Limb (tissue), 2 donors: ENCODE data around the gene HTR1A.

Experiments
- DNase-seq, 2 donors: peaks; one replicate each; pipeline ENCODE4 v3.0.0-alpha.2; 2016; ENCODE audit errors: extremely low spot score in 2 of 2

HTR1A gene

DNA sequence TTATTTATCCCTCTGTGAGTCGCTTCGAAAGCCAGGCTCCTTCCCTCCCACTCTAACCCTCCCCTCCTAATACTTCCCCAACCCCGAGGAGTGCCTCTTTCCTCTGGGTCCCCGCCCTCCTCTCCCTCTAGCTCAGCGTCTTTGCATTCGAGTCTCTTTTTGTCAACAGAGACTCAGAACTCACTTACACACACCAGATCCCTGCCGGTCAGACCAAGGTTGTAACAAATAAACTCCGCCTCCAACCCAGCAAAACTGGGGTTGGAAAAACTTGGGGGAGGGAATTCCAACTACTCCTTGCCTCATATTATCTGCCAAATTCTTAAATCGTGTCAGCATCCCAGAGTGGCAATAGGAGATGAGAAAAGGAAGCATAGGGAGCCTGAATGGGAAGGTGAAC is at the start of gene HTR1A:
TSS of gene HTR1A (minus strand) at position 167 of the 400 bp plus-strand sequence. CDS start 726 bp downstream, outside the sequence.
- no peak for DNase-seq

DNA sequence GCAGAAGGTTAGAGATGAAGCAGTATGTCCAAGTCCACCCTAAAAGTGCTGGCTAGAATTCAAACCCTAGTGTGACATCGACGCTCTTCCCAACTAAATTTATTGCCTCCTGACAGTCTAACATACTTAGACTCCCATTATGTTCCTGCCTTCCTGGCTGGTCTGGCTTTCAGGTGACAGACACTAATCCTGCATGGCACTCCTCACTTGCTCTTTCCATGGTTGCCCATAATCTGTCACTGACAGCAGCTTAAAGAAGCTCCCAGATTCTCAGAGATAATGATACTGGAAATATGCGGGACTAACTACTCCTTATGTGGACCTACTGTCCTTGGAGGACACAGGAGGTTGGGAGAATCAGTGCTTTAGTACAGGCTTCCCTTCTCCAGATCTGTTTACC is 41.7 kb upstream of the HTR1A start:
- no peak for DNase-seq

DNA sequence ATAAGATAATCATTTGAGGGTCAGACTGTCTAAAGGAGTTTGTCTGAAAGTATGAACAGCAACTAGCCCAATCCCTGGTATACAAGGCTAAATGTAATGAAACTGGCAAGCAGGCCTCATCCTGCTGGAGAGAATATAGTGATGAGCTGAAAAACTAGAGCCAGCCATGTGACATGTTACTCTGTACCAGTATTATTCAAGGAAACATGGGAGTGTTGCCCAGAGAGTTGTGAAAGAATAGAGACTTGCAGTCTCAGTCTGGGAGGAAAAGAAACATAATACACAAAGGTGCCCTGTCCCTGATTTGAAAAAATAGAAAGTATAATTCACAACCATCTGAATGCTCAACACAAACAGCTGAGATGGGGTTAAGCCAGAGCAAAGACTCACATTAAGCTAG is 37.9 kb upstream of the HTR1A start:
- no peak for DNase-seq

DNA sequence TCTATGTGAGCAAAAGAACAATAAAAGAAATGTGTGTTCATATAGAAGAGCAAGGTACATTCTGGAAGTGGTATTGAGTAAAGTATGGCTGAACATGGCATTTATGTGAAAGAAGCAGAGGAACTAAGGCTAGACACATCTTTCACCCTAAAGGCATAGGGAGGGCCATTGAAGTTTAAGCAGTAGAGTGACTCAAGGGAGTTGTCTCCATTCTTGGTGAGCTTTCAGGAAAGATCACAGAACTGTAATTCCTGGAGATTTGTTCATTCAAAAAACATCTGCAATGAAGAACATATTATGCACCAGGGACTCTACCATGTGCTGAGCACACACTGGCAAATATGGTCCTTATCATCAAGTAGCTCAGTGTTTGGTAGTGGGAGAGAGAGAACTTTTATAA is 24.8 kb upstream of the HTR1A start:
- no peak for DNase-seq

DNA sequence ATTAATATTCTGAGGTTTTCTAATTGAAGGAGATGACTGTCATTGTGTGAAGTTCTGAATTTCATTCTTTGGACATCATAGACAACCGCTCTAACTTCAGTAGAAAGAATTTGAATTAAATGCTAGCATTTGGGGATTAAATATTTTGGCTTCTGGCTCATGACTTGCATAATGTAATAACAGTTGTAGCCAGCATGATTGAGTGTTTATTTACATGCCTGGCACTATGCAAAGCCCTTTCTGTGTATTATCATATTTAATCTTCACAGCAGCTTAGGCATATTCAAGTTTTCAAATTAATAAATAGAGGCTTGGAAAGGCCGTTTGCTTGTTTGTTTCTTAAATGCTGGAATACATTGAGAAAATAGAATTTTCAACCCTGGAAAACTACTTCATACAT is 19.6 kb upstream of the HTR1A start:
- DNase-seq = no peak

DNA sequence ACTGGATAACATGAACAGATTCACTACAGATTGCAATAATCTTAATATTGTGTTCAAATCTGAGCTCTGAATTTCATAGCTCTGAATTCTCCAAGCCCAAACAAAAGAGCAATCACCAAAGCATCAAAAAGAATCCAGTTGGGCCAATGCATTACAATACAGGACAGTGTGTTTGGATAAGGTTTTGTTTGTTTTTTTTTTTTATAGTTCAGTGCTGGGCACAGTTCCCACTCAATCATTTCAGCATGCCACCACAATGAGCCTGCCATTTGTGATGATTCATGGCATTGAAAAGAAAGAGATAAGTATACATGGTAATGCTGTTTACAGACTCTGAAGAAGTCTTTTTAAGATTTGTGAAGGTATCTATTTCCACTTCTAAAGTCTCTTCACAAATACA is 1.7 kb upstream of the HTR1A start:
- no peak for DNase-seq

DNA sequence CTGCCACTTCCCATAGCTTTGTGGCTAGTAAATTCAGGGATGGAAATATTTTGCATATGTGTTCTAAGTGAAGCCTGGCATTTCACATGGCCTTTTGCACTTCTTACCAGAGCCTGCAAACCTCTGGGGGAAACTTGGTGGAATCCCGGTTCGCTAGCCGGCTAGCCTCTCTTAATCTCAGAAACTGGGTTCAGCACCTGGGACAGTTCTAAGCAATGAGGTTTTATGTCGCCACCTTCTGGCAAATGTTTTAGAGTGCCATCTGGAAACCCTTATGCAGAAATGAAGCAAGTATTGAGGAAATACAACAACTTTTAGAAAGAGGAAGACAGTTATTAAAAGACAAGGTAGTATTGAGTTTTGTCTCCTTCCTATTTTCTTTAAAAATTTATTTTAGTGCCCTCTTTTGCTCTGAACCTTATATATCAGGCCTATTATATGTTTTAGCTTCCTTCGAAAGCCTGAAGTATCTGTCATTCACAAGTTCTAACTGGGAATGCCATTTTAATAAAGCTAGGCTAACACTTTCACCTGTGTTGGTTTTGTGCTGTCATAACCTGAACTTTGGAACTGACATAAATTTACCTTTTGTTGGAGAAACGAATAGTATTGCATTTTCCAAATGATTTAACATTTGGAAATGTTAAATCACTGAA is 963 bp upstream of the HTR1A start:
- DNase-seq = peak; percentile 66 to 78

DNA sequence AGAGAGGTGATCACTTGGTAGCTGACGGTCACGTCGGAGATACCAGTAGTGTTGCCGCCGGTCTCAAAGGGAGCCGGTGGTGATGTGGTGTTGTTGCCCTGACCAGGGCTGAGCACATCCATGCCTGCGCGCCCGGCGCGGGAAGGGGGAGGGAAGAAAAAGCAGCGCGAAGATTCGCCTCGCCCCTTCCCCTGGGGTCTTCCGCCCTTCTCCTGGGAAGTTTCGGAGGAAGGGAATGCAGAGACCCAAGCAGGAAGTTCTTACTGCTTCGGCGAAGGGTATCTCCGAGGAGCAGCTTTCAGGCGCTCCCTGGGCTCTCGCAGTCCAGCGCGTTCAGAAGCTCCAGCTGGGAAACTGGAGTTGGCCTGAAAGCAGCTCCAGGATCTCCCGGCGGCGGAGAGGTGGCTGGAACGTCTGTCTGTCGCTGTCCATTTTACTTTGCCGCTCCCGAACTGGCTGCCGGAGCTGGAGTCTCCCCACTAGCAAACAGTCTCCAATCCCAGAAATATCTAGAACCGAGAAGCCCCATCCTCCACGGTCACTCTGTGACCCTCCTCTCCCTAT is 565 bp downstream of the HTR1A start:
- peak in 1 of 2 donors; percentile 31 for DNase-seq

DNA sequence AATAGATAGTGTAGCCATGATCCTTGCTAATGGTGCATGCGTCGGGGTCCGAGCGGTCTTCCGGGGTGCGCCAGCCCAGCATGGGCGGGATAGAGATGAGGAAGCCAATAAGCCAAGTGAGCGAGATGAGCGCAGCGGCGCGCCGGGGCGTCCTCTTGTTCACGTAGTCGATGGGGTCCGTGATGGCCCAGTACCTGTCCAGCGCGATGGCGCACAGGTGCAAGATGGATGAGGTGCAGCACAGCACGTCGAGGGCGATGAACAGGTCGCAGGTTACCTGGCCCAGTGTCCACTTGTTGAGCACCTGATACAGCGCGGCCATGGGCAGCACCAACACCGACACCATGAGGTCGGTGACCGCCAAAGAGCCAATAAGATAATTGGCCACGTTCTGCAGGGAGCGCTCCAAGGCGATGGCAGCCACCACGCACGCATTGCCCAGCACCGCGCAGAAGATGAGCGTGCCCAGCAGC is 1.1 kb downstream of the HTR1A start:
- no peak for DNase-seq

DNA sequence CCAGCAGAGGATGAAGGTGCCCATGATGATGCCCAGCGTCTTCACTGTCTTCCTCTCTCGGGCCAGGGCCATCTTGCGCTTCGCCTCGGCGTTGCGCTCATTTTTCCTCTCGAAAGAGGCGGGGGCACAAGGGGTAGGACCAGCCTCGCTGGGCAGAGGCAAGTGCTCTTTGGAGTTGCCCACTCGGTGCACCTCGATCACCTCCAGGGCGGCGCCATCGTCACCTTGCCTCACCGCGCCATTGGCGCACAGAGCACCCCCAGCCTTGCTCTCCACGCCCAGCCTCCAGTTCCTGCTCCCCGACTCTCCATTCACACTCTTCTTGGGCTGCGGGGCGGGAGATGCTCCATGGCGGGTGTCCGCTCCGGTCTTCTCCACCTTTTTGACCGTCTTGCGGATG is 1.6 kb downstream of the HTR1A start:
- DNase-seq = peak in 1 of 2 donors; percentile 24

DNA sequence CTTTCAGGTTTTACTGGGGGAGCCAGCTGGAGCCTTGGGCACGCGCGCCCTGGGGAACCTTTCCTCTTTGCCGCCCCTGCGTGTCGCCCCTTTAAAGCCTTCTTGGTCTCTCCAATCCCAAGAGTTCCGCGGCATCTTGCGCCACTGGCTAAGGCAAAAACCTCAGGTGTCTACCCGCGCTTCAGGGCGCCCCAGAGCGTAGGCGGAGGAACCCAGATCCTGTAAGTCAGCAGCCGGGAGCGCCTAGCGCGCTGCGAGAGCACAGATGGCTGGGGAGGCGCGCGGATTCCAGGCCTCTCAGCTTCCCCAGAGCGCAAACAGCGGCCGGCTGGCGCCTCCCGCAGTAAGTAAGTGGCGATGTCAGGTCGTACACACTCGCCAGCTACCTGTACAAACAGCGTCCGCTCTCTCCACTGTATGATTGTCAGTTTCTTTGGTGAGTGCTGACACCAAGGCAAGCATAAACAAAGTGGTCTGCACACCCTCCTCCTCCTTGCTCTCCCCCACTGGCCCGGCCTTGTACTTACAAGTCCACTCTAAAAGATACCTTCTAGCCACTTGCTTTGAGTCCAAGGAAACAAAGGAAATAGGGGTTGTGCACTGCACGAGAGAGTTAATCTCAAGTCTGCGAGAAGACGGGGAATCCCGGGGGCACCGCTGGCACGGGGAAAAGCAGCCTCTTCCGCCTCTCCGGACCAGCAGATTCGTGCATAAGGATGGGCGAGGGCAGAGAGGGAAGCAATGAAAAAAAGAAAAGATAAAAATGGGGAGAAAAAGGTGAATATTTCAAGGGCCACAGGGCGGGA is 2.9 kb downstream of the HTR1A start:
- DNase-seq = peak; percentile 14 to 68

DNA sequence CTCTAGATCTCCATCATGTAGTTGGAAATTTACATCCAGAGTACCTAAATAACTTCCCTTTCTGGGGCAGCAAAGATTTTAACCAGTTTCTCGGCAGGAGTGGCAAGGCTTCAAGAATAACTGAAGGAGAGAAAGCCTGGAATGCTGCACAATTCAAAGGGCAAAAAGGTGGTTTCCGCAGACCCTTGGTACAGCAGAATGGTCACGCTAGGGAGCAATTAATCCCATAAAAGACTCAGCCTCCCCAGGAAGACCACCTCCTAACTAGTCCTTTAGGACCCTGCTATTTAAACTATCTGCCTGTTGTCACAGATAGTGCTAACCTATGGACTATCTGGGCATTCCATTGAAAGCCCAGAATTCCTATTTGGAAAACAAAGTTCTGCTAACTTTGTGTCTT is 3.6 kb downstream of the HTR1A start:
- no peak for DNase-seq

DNA sequence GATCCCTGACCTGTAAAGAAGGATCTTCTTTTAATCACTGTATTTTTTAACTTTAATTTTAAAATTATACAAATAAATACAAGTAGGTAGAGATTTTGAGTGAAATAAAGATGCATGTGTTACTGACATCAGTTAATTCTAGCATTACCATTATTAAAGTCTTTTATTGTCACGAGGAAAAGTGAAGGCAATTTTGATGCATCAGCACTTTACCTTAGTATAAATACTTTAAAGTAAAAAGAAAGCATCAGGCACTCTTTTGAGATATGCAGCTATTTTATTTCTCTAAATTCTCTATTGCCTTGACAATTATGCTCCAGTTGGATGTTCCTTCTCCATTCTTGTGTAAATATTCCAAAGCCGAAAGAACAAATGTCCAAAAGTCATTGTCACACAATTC is 4.6 kb downstream of the HTR1A start:
- no peak for DNase-seq

DNA sequence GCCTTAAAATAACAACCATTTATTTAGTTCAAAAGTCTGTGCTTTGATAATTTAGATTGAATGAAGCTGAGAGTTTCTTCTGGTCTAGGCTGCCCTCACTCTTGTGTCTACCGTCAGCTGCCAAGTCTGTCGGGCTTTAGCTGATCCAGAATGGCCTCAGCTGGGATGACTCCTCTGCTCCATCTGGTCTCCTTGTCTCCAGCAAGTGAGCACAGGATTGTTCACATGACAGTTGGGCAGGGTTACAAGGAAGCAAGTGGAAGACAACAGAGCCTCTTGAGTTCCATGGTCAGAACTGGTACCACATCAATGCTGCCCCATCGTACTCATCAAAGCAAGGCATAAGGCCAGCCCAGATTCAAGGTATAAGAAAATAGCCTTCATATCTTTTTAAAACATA is 9.0 kb downstream of the HTR1A start:
- DNase-seq = no peak

DNA sequence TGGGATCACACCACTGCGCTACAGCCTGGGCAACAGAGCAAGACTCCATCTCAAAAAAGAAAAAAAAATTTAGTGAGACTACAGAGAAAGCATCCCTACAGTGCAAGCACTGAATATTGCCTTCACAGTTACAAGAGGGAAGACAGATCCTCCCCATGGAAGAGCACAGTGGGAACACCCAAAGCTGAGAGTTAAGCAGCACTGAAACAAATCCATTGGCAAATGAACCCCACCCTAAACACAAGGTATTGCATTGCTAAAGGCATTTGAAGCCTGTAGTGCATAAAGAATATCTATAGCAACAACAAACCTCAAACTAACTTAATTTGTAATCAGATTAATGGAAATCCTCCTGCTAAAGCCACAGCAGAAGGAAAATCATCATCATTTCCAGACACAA is 27.1 kb downstream of the HTR1A start:
- DNase-seq = no peak

DNA sequence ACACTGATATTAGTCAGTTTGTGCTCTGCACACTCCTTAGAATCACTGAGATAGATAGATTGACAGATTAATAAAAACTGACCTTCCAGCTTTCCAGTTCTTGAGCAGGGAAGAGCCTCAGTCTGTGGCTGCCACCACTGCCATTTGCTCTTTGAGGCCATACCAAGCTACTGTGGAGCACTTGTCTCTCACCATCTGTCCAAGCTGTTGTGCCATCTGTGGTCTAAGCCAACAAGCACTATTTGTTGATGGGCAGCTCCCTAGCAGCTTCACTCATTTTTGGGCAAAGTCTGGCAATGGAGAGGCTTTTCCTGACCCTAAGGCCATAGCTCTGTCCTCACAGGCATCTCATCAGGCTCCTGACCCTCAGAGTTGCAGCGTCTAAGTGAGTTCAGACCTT is 30.4 kb downstream of the HTR1A start:
- DNase-seq = no peak

DNA sequence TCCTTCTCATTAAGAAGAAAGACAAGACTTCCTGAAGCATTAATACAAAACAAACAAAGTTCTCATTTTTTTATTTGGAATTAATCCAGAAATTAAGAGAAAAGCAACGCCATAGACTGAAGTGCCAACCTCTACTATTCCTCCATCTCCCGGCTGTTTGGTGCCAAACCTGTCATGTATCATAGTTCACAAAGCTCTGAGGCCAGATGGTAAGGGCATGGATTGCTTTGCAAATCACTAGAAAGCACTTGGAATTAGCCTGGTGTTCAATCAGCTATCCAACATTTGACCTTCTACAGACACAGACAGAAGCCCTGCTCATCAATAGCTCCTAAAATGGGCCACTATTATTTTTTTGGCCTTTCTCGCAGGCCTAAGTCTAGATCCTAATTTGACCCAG is 33.8 kb downstream of the HTR1A start:
- DNase-seq = no peak

DNA sequence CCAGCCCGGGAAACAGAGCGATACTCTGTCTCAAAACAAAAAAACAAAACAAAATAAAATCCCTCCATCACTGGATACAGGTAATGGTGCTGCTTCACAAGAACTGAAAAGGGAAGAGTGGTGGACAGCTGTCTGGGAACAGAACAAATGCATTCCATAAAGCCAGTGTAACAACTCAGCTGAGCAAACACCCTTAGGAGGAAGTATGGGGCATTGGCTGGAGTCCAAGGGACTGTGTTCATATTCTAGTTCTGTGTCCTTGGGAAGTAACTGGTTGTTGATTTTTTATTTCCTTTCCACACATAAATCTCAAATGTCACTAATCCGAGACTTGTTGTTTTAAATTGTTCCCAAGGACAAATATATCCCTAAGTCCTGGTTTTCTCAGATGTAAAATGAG is 38.3 kb downstream of the HTR1A start:
- DNase-seq = no peak

DNA sequence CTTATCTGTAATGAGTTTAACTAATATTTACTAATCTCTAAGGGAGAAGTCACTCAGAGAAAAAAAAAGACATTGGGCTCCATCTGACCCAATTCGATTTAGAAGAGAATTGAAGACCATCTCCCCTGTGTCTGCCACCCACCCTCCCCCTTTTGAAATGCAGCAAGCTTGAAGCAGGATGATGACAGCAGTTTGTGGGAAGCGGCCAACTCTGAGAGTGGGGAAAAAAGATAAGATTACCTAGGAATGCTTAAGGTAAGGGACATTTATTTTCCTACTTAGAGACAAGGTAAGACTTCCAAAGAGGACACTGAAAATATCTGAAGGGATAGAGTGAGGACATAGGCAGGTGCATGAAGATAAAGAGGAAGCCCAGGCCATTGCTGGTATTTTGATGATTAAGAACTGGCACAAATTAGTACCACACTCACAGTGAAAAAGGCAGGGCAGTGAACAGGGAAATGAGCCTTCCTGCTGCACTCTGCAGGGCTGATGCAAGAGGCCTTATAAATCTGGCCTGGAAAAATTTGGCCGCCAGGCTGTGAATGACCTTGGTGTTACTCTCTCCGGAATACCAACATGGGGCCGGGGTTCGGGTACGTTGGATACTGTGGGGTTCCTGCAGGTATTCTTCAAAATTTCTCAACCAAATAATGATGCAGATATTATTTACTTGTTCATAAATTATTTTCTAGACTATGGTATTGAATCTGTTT is 42.3 kb downstream of the HTR1A start:
- DNase-seq = no peak

DNA sequence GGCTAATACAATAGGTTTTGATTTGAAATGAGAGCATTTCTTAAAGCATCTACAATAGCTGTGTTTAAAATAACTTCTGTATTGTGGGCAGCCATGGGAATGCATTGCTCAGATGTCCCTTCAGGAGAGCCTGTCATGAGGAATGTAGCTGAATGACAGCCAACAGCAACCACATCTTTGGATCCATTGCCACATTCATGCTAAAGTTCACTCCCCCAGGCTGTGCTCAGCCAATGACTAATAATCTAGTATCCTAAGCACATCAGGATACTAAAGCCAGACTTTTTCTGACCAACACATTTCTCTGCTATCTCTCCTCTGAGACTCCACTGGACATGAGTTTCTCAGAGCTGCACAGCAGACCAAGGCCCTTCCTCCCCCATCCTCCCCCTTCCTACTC is 45.5 kb downstream of the HTR1A start:
- DNase-seq = no peak

DNA sequence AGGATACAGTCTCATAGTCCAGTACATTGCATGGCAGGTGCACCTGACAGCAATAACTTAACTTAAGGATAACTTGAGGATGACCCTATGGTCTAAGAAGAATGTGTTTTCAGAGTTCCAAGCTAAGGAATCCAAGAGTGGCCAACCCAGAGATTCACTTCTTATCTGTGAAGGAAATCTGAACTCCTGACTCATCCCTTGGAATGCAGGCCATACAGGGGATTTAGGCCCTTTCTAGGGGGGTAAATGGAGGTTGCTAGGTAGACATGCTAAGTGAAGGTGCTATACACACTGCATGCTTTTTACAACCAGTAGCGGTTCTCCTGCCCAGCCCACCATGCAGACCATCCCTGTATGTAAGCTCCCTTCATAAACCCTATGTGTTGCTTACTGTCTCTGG is 50.4 kb downstream of the HTR1A start:
- no peak for DNase-seq
